GM18519 (cell line): Measurements from ENCODE around the gene UNC93A.

ENCODE experiments used
- ATAC-seq: cut with Tn5 transposase; IDR thresholded peaks from one replicate; pipeline ENCODE4 v1.9.1; 2021; ENCODE audit warnings: mild to moderate bottlenecking, moderate library complexity; ENCODE audit not compliant: unreplicated experiment, low FRiP score

Gene UNC93A

GRCh38 chr6:167292301-167293087, 1.4 kb downstream of the UNC93A start:
- no peak for ATAC-seq

- no peak for ATAC-seq
These were observed 2.0 kb downstream of the UNC93A start for GRCh38 chr6:167293088-167293589.

GRCh38 chr6:167293590-167294091, 2.5 kb downstream of the UNC93A start:
- no peak for ATAC-seq

- ATAC-seq, result no peak
These were observed 3.1 kb downstream of the UNC93A start for GRCh38 chr6:167294241-167294640.

GRCh38 chr6:167294651-167295494, 3.8 kb downstream of the UNC93A start:
- no peak for ATAC-seq

GRCh38 chr6:167295495-167296292, 4.6 kb downstream of the UNC93A start:
- no peak for ATAC-seq

- no peak for ATAC-seq
These were observed 5.2 kb downstream of the UNC93A start for GRCh38 chr6:167296293-167296690.

GRCh38 chr6:167296902-167297301, 5.8 kb downstream of the UNC93A start:
- ATAC-seq, result no peak

- ATAC-seq, result no peak
These were observed 7.0 kb downstream of the UNC93A start for GRCh38 chr6:167298127-167298526.

GRCh38 chr6:167299641-167300308, 8.7 kb downstream of the UNC93A start:
- no peak for ATAC-seq

GRCh38 chr6:167300902-167301777, 10.0 kb downstream of the UNC93A start:
- ATAC-seq, result no peak

GRCh38 chr6:167302074-167302473, 11.0 kb downstream of the UNC93A start:
- no peak for ATAC-seq

- no peak for ATAC-seq
These were observed 11.7 kb downstream of the UNC93A start for GRCh38 chr6:167302796-167303195.

- ATAC-seq, result no peak
These were observed 12.8 kb downstream of the UNC93A start for GRCh38 chr6:167303675-167304625.

- ATAC-seq, result no peak
These were observed 13.8 kb downstream of the UNC93A start for GRCh38 chr6:167304912-167305311.

- no peak for ATAC-seq
These were observed 14.7 kb downstream of the UNC93A start for GRCh38 chr6:167305796-167306195.

GRCh38 chr6:167306401-167306998, 15.4 kb downstream of the UNC93A start:
- ATAC-seq, result no peak
